Mesothelial cell of epicardium (in vitro differentiated cells): ENCODE data around the gene KRTAP15-1. TPM values are rescaled to one million over a fixed set of nuclear protein-coding genes. Genes with fewer than 3 reads are reported as not detected.

Experiments
- DNase-seq, 2 experiments: peaks; one replicate each; pipeline ENCODE4 v3.0.0; 2021; ENCODE audit warnings: low spot score in 2 of 2; ENCODE audit not compliant: unreplicated experiment in 2 of 2
- H3K27ac Mint-ChIP-seq: 2 replicates; pipeline ENCODE4 v1.8.0; 2021; ENCODE audit warnings: mixed read lengths
- H3K27me3 Mint-ChIP-seq: 2 replicates; pipeline ENCODE4 v1.8.0; 2021; ENCODE audit warnings: low read depth, mixed read lengths
- H3K36me3 Mint-ChIP-seq: 2 replicates; pipeline ENCODE4 v1.8.0; 2021; ENCODE audit warnings: mixed read lengths
- H3K4me1 Mint-ChIP-seq: 2 replicates; pipeline ENCODE4 v1.8.0; 2021; ENCODE audit warnings: mixed read lengths
- H3K4me3 Mint-ChIP-seq: 2 replicates; pipeline ENCODE4 v1.8.0; 2021; ENCODE audit warnings: mild to moderate bottlenecking, moderate library complexity, mixed read lengths
- H3K9me3 Mint-ChIP-seq: 2 replicates; pipeline ENCODE4 v1.8.0; 2021; ENCODE audit warnings: mixed read lengths
- CTCF ChIP-seq: fragments of 200-600 bp; sonication (generic); IDR thresholded peaks from one replicate; pipeline ENCODE4 v1.5.0; 2021; ENCODE audit warnings: antibody characterized with exemption; ENCODE audit not compliant: unreplicated experiment
- total RNA-seq: library from RNA; stranded (reverse); gene quantifications from 3 replicates; pipeline ENCODE4 v1.2.1, GENCODE V29; 2021

Gene KRTAP15-1
- total RNA-seq, 1 donor from 2014 or later: not detected

GRCh38 chr21:30486180-30486579 lies 46.1 kb downstream of the KRTAP15-1 start:
- DNase-seq: no peak
- Mint-ChIP-seq H3K27me3 (no peaks in the 10 kb centered on the region), H3K4me3 (no peak overlapping the region), H3K36me3 (no peaks in the 10 kb centered on the region), H3K27ac (no peak overlapping the region), H3K9me3 (peaks cover 31% of the 10 kb centered on the region), H3K4me1 (peaks cover 4% of the 10 kb centered on the region)
- TF ChIP-seq CTCF: no peak

GRCh38 chr21:30487336-30487735 lies 47.3 kb downstream of the KRTAP15-1 start, which contains the start of gene KRTAP19-2:
KRTAP19-2 (minus strand) TSS chr21:30487436; CDS start chr21:30487348, 88 bp downstream.
- no peaks in the 10 kb centered on the region for H3K36me3 Mint-ChIP-seq
- H3K27me3 Mint-ChIP-seq: no peaks in the 10 kb centered on the region
- no peak for TF ChIP-seq CTCF
- H3K9me3 Mint-ChIP-seq: peaks cover 31% of the 10 kb centered on the region
- no peak within 1 kb of the TSS for H3K4me3 Mint-ChIP-seq
- no peaks in the 10 kb centered on the region for H3K4me1 Mint-ChIP-seq
- DNase-seq: no peak
- no peak within 1 kb of the TSS for H3K27ac Mint-ChIP-seq

Other genes with a start within 250 kb of the KRTAP15-1 start
- gene CLDN8, start 224.2 kb upstream of the KRTAP15-1 start, total RNA-seq: 1.2 to 1.4 TPM (median 1.2 TPM) in 3 replicates
- gene KRTAP24-1, start 157.3 kb upstream of the KRTAP15-1 start, total RNA-seq: not detected in 3 replicates
- gene KRTAP25-1, start 150.8 kb upstream of the KRTAP15-1 start, total RNA-seq: not detected in 3 replicates
- not detected in 3 replicates for gene KRTAP26-1, start 120.0 kb upstream of the KRTAP15-1 start, total RNA-seq
- not detected in 3 replicates for gene KRTAP27-1, start 102.6 kb upstream of the KRTAP15-1 start, total RNA-seq
- not detected in 3 replicates for gene KRTAP23-1, start 91.7 kb upstream of the KRTAP15-1 start, total RNA-seq
- gene KRTAP13-2, start 68.0 kb upstream of the KRTAP15-1 start, total RNA-seq: not detected in 3 replicates
- not detected in 3 replicates for gene KRTAP13-1, start 44.2 kb upstream of the KRTAP15-1 start, total RNA-seq
- gene KRTAP13-3, start 14.3 kb upstream of the KRTAP15-1 start, total RNA-seq: not detected in 3 replicates
- gene KRTAP13-4, start 10.1 kb upstream of the KRTAP15-1 start, total RNA-seq: not detected in 3 replicates
- gene KRTAP19-1, start 40.1 kb downstream of the KRTAP15-1 start, total RNA-seq: not detected in 3 replicates
- gene KRTAP19-2, start 47.2 kb downstream of the KRTAP15-1 start, total RNA-seq: not detected in 3 replicates
- not detected in 3 replicates for gene KRTAP19-3, start 51.7 kb downstream of the KRTAP15-1 start, total RNA-seq
- not detected in 3 replicates for gene KRTAP19-4, start 56.9 kb downstream of the KRTAP15-1 start, total RNA-seq
- gene KRTAP19-5, start 61.9 kb downstream of the KRTAP15-1 start, total RNA-seq: not detected in 3 replicates
- not detected in 3 replicates for gene KRTAP19-6, start 101.6 kb downstream of the KRTAP15-1 start, total RNA-seq
- gene KRTAP19-7, start 121.0 kb downstream of the KRTAP15-1 start, total RNA-seq: not detected in 3 replicates
- gene KRTAP22-2, start 150.1 kb downstream of the KRTAP15-1 start, total RNA-seq: not detected in 3 replicates
- gene KRTAP6-3, start 152.2 kb downstream of the KRTAP15-1 start, total RNA-seq: not detected in 3 replicates
- not detected in 3 replicates for gene KRTAP6-2, start 158.6 kb downstream of the KRTAP15-1 start, total RNA-seq
- gene KRTAP22-1, start 160.8 kb downstream of the KRTAP15-1 start, total RNA-seq: not detected in 3 replicates
- gene KRTAP6-1, start 173.7 kb downstream of the KRTAP15-1 start, total RNA-seq: not detected in 3 replicates
- gene KRTAP20-1, start 176.2 kb downstream of the KRTAP15-1 start, total RNA-seq: not detected in 3 replicates
- gene KRTAP20-4, start 180.4 kb downstream of the KRTAP15-1 start, total RNA-seq: not detected in 3 replicates
- gene KRTAP20-2, start 194.9 kb downstream of the KRTAP15-1 start, total RNA-seq: not detected in 3 replicates
- gene KRTAP20-3, start 202.6 kb downstream of the KRTAP15-1 start, total RNA-seq: not detected in 3 replicates